ENCODE results near the gene MCF2L.

MCF2L gene

DNA sequence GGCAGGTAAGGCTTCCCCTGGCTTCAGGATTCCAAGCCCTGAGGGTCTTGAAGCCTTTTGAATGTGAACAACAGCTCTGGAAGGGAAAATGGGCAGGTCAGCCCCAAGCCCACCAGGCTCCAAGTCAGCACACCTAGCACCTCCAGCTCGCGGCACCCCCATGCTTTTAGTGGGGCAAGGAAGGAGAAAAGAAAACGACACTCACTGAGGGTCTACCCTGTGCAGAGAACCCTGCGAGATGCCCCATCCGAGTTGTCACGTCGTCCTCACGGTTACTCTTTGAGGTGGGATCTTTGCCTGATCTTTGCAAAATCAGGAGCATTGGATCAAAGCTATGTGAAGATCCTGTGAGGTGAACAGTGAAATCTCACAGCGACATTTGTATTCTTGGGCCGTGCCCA lies 147.9 kb downstream of the MCF2L start:
- POLR2A ChIA-PET, result no interaction called here
- H3K4me3 ChIP-seq (ENCODE audit: low read depth, low read length), result no peak overlapping the region
- TF ChIP-seq, protein P1, sequence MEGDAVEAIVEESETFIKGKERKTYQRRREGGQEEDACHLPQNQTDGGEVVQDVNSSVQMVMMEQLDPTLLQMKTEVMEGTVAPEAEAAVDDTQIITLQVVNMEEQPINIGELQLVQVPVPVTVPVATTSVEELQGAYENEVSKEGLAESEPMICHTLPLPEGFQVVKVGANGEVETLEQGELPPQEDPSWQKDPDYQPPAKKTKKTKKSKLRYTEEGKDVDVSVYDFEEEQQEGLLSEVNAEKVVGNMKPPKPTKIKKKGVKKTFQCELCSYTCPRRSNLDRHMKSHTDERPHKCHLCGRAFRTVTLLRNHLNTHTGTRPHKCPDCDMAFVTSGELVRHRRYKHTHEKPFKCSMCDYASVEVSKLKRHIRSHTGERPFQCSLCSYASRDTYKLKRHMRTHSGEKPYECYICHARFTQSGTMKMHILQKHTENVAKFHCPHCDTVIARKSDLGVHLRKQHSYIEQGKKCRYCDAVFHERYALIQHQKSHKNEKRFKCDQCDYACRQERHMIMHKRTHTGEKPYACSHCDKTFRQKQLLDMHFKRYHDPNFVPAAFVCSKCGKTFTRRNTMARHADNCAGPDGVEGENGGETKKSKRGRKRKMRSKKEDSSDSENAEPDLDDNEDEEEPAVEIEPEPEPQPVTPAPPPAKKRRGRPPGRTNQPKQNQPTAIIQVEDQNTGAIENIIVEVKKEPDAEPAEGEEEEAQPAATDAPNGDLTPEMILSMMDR (IDR thresholded peaks at IDR 0.05; ENCODE audit: insufficient read depth, low read length, missing control alignments), result no peak
- CTCF ChIA-PET, result no interaction called here
- DNase-seq (ENCODE audit: low read depth, low spot score), result no peak

DNA sequence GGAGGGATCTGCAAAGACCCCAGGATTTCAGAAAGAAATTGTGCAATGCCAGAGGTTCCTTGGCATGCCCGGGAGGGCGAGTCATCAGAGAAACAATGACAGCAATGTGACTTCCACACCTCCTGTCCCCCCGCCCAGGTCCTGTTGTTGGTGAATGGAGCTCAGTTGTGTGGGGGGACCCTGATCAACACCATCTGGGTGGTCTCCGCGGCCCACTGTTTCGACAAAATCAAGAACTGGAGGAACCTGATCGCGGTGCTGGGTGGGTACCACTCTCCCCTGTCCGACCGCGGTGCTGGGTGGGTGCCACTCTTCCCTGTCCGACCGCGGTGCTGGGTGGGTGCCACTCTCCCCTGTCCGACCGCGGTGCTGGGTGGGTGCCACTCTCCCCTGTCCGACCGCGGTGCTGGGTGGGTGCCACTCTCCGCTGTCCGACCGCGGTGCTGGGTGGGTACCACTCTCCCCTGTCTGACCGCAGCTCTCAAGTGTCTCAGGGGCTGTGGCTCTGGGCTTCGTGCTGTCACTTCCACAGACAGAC lies 148.4 kb downstream of the MCF2L start:
- no peak overlapping the region for H3K4me3 ChIP-seq (ENCODE audit: low read depth, low read length)
- no peak for DNase-seq (ENCODE audit: low read depth, low spot score)
- POLR2A ChIA-PET, result no interaction called here
- CTCF ChIA-PET, result no interaction called here
- TF ChIP-seq, protein P1 (IDR thresholded peaks at IDR 0.05; ENCODE audit: insufficient read depth, low read length, missing control alignments), result no peak

DNA sequence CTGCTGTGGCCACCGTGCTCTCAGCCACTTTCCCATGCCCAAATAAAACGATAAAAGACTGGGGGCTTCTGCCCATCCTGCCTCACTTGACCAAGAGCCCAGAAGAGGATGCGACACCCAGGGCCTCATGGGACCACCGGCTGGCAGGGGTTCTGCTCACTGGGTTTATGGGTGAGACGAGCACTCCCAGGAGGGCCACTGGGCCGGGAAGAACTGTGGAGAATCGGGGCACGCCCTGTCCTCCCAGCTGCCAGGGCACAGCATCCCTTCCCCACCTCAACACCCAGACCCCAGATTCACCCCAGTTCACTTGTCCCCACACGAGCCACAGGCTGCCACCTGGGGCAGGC lies 148.9 kb downstream of the MCF2L start:
- ChIA-PET CTCF (no interaction called here), POLR2A (no interaction called here)
- H3K4me3 ChIP-seq (ENCODE audit: low read depth, low read length), result no peak overlapping the region
- DNase-seq (ENCODE audit: low read depth, low spot score), result no peak
- TF ChIP-seq, protein P1 (IDR thresholded peaks at IDR 0.05; ENCODE audit: insufficient read depth, low read length, missing control alignments), result no peak

DNA sequence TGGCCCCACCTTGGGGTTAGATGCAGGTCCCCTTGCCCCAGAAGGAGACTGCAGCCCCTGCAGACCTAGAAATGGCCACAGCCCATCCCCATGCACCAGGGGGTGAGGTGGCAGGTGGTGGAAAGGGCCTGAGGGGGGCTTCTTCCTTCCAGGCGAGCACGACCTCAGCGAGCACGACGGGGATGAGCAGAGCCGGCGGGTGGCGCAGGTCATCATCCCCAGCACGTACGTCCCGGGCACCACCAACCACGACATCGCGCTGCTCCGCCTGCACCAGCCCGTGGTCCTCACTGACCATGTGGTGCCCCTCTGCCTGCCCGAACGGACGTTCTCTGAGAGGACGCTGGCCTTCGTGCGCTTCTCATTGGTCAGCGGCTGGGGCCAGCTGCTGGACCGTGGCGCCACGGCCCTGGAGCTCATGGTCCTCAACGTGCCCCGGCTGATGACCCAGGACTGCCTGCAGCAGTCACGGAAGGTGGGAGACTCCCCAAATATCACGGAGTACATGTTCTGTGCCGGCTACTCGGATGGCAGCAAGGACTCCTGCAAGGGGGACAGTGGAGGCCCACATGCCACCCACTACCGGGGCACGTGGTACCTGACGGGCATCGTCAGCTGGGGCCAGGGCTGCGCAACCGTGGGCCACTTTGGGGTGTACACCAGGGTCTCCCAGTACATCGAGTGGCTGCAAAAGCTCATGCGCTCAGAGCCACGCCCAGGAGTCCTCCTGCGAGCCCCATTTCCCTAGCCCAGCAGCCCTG lies 149.4 kb downstream of the MCF2L start:
- POLR2A ChIA-PET, result no interaction called here
- no peak overlapping the region for H3K4me3 ChIP-seq (ENCODE audit: low read depth, low read length)
- TF ChIP-seq, protein P1 (IDR thresholded peaks at IDR 0.05; ENCODE audit: insufficient read depth, low read length, missing control alignments), result no peak
- DNase-seq (ENCODE audit: low read depth, low spot score), result no peak
- CTCF ChIA-PET, result no interaction called here

DNA sequence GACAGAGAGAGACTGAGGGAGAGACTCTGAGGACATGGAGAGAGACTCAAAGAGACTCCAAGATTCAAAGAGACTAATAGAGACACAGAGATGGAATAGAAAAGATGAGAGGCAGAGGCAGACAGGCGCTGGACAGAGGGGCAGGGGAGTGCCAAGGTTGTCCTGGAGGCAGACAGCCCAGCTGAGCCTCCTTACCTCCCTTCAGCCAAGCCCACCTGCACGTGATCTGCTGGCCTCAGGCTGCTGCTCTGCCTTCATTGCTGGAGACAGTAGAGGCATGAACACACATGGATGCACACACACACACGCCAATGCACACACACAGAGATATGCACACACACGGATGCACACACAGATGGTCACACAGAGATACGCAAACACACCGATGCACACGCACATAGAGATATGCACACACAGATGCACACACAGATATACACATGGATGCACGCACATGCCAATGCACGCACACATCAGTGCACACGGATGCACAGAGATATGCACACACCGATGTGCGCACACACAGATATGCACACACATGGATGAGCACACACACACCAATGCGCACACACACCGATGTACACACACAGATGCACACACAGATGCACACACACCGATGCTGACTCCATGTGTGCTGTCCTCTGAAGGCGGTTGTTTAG lies 150.3 kb downstream of the MCF2L start:
- POLR2A ChIA-PET, result no interaction called here
- TF ChIP-seq, protein P1 (IDR thresholded peaks at IDR 0.05; ENCODE audit: insufficient read depth, low read length, missing control alignments), result no peak
- H3K4me3 ChIP-seq (ENCODE audit: low read depth, low read length), result no peak overlapping the region
- DNase-seq (ENCODE audit: low read depth, low spot score), result no peak
- CTCF ChIA-PET, result no interaction called here

DNA sequence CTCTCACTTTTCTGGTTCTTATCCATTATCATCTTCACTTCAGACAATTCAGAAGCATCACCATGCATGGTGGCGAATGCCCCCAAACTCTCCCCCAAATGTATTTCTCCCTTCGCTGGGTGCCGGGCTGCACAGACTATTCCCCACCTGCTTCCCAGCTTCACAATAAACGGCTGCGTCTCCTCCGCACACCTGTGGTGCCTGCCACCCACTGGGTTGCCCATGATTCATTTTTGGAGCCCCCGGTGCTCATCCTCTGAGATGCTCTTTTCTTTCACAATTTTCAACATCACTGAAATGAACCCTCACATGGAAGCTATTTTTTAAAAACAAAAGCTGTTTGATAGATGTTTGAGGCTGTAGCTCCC lies 150.8 kb downstream of the MCF2L start:
- H3K4me3 ChIP-seq (ENCODE audit: low read depth, low read length), result no peak overlapping the region
- DNase-seq (ENCODE audit: low read depth, low spot score), result no peak
- POLR2A ChIA-PET, result no interaction called here
- CTCF ChIA-PET, result no interaction called here
- TF ChIP-seq, protein P1 (IDR thresholded peaks at IDR 0.05; ENCODE audit: insufficient read depth, low read length, missing control alignments), result no peak
